T-cell (primary cell): ENCODE data around the gene NRP1. TPM values are rescaled to one million over a fixed set of nuclear protein-coding genes. Genes with fewer than 3 reads are reported as not detected.

Experiments
- ATAC-seq, 4 experiments: fragments of 200-7000 bp in 3 of 4; fragments of 150-1000 bp in 1 of 4; cut with Tn5 transposase; replicated peaks in 1 of 4; 1 replicate in 3 of 4; 2 replicates in 1 of 4; pipeline ENCODE4 v1.10.0; 2021; ENCODE audit warnings: moderate library complexity in 3 of 4, mild to moderate bottlenecking in 2 of 4, moderate number of reproducible peaks in 1 of 4
- CTCF ChIA-PET, 2 donors: fragments of 300-600 bp; sonication (Branson Sonifier 250); formaldehyde crosslinking; loops; one replicate each; lab custom pipeline; 2022; ENCODE audit warnings: antibody characterized with exemption in 2 of 2; lab: Charles Lee
- POLR2A ChIA-PET, 2 donors: fragments of 300-600 bp; sonication (Branson Sonifier 250); formaldehyde crosslinking; loops; one replicate each; lab custom pipeline; 2022; ENCODE audit warnings: antibody characterized with exemption in 2 of 2; lab: Charles Lee
- DNase-seq, 35 experiments: peaks; one replicate each; pipeline versions ENCODE4 v3.0.0 to v3.0.0-alpha.2; 2013 to 2023
- H3K27ac ChIP-seq: one replicate; pipeline ENCODE4 v1.5.1; 2013; ENCODE audit warnings: low read length
- H3K27me3 ChIP-seq, 2 experiments: replicated peaks in 1 of 2; 1 replicate in 1 of 2; 2 replicates in 1 of 2; pipeline versions ENCODE4 v1.6.1 to v1.7.0; 2013; ENCODE audit warnings: low read length in 1 of 2, mixed read lengths in 1 of 2; ENCODE audit not compliant: control insufficient read depth in 2 of 2, insufficient read depth in 2 of 2; ENCODE audit errors: extremely low read depth in 1 of 2
- H3K36me3 ChIP-seq, 2 donors: 1 replicate in 1 of 2; 2 replicates in 1 of 2; pipeline versions ENCODE4 v1.6.1 to v1.7.0; 2013; ENCODE audit warnings: low read length in 1 of 2; ENCODE audit not compliant: control insufficient read depth in 2 of 2, insufficient read depth in 1 of 2; ENCODE audit errors: extremely low read depth in 1 of 2
- H3K4me1 ChIP-seq, 2 experiments: 1 replicate in 1 of 2; 2 replicates in 1 of 2; pipeline versions ENCODE4 v1.6.1 to v1.7.0; 2013; ENCODE audit warnings: low read length in 2 of 2, mixed read lengths in 1 of 2; ENCODE audit not compliant: insufficient read depth in 2 of 2, control insufficient read depth in 1 of 2; ENCODE audit errors: extremely low read depth in 1 of 2
- H3K4me3 ChIP-seq, 2 donors: 1 replicate in 1 of 2; 2 replicates in 1 of 2; pipeline versions ENCODE4 v1.5.1 to v1.7.0; 2013; ENCODE audit warnings: mild to moderate bottlenecking in 2 of 2, low read length in 1 of 2, moderate library complexity in 1 of 2; ENCODE audit not compliant: control insufficient read depth in 1 of 2; ENCODE audit errors: extremely low read depth in 1 of 2
- H3K9me3 ChIP-seq: 2 replicates; pipeline ENCODE4 v1.7.0; 2013
- H3K27ac Mint-ChIP-seq, 2 donors: one replicate each; pipeline ENCODE4 v1.8.0; 2020 to 2021; ENCODE audit warnings: mild to moderate bottlenecking in 2 of 2, mixed read lengths in 2 of 2
- H3K27me3 Mint-ChIP-seq, 2 donors: one replicate each; pipeline ENCODE4 v1.8.0; 2021 to 2022; ENCODE audit warnings: mixed read lengths in 2 of 2
- H3K36me3 Mint-ChIP-seq: one replicate; pipeline ENCODE4 v1.8.0; 2021; ENCODE audit warnings: mixed read lengths
- H3K4me1 Mint-ChIP-seq, 3 donors: one replicate each; pipeline ENCODE4 v1.8.0; 2020 to 2022; ENCODE audit warnings: mixed read lengths in 3 of 3, mild to moderate bottlenecking in 1 of 3
- H3K4me3 Mint-ChIP-seq, 3 donors: one replicate each; pipeline ENCODE4 v1.8.0; 2020 to 2022; ENCODE audit warnings: mild to moderate bottlenecking in 3 of 3, mixed read lengths in 3 of 3, moderate library complexity in 3 of 3
- H3K9me3 Mint-ChIP-seq, 3 donors: one replicate each; pipeline ENCODE4 v1.8.0; 2020 to 2022; ENCODE audit warnings: mixed read lengths in 3 of 3
- WGBS: methylation state at CpG from one replicate; pipeline ENCODE4 v1.1.5; 2013; ENCODE audit warnings: missing lambda C conversion rate; ENCODE audit not compliant: insufficient coverage; 5-methylcytosine and 5-hydroxymethylcytosine counted together
- total RNA-seq, 35 experiments: library from RNA in 6 of 35; stranded (reverse) in 6 of 35; fragments of 120-200 nt in 1 of 35; gene quantifications; one replicate each; pipeline versions ENCODE4 v1.2.1 to v1.2.4 and lab custom pipeline; 2013 to 2026

The NRP1 gene
- total RNA-seq, 5 donors from 2014 or later (not counting 1 experiment from before 2014, with no cell fraction given) = 0.62 to 1.9 (median 1.1) TPM; not detected in 2

DNA sequence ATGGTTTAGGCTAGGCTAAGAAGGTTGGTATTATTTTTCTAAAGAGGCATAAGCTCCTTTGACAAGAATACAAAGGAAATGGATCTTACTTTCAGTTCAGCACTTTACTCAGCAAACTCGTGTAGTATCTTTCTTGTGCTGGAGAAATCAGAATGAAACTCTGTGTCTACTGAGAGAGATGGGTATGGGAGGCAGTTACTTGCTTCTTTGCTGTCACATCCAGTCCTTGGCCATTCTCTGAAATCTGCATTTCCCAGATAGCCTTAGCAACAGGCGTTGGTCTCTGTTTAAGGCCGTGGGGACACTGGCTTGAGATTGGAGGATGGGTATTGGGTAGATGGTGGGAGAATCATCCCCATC, 180.5 kb downstream of the NRP1 start:
- DNase-seq (peak in 1 of 35 experiments; percentile 40), ATAC-seq (peak; percentile 30 to 60 (median 48))
- no CpG with 5 or more reads among the region's 3 CpGs for whole genome bisulfite sequencing
- Mint-ChIP-seq H3K27me3 (no peaks in the 10 kb centered on the region), H3K4me1 (peaks cover 55 to 67% (median 57%) of the 10 kb centered on the region in 3 donors), H3K27ac (peak overlapping the region; percentile 89 to 91), H3K9me3 (no peaks in the 10 kb centered on the region), H3K4me3 (peak overlapping the region in 2 of 3 donors; percentile 34 to 37), H3K36me3 (peaks cover 4% of the 10 kb centered on the region)
- no peaks in the 10 kb centered on the region for H3K36me3 ChIP-seq
- peak overlapping the region; percentile 63 for H3K27ac ChIP-seq
- H3K4me3 ChIP-seq = no peak overlapping the region
- CTCF ChIA-PET = interaction anchor here (0.6 to 2.2 kb wide), 19 partner anchors 11 to 358 kb away, joined by 3 to 9 read pairs (median 4); no protein-coding TSS in a partner anchor
- POLR2A ChIA-PET = interaction anchor here (0.5 to 1.5 kb wide), 9 partner anchors 15 to 776 kb away, joined by 3 to 14 read pairs (median 4); no protein-coding TSS in a partner anchor
- H3K27me3 ChIP-seq = no peaks in the 10 kb centered on the region
- no peaks in the 10 kb centered on the region for H3K9me3 ChIP-seq
- peaks cover 27 to 46% of the 10 kb centered on the region in 2 experiments for H3K4me1 ChIP-seq

DNA sequence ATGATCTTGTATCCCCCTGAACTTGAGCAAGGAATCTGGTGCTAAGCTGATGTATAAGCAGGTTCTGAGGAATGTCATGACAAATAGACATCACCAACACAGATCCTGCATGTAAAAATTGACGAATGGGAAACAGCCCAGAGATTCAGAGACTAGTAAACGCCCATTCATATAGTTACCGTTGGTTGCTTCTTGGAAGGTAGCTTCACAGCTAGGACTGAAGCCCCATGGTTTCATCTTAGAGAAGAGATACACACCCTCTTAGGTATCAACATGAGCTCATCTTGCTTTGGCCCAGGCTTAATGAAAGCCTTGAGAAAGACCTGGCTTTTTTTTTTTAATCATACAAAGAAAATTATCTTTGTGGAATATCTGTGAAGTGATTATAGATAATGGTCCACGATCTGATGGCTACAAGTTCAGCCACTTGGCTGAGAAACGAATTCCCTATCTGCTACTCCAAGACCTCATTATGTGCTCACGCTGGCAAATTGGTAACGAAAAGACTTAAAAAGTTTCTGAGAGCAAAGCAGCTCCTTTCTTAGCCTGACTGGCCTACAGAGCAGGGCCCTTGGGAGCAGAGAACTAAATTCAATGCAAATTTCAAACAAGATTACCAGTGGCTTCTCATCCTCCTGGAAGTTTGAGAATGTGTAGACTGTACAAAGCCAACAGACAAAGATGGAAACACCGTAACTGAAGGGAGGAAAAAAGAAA, 181.1 kb downstream of the NRP1 start:
- ChIA-PET POLR2A (interaction anchor here (0.5 to 1.5 kb wide), 12 partner anchors 10 to 776 kb away, joined by 3 to 14 read pairs (median 4); no protein-coding TSS in a partner anchor), CTCF (interaction anchor here (0.6 to 2.2 kb wide), 24 partner anchors 10 to 876 kb away, joined by 3 to 9 read pairs (median 4); no protein-coding TSS in a partner anchor)
- Mint-ChIP-seq H3K4me3 (peak overlapping the region in 2 of 3 donors; percentile 34 to 37), H3K9me3 (no peaks in the 10 kb centered on the region), H3K27me3 (no peaks in the 10 kb centered on the region), H3K4me1 (peaks cover 55 to 70% (median 57%) of the 10 kb centered on the region in 3 donors), H3K27ac (peak overlapping the region; percentile 89 to 91), H3K36me3 (peaks cover 4% of the 10 kb centered on the region)
- H3K4me1 ChIP-seq = peaks cover 27 to 46% of the 10 kb centered on the region in 2 experiments
- H3K4me3 ChIP-seq = no peak overlapping the region
- H3K27me3 ChIP-seq = no peaks in the 10 kb centered on the region
- 92% methylated on average over 2 of the region's 8 CpGs for WGBS
- ATAC-seq = peak in 2 of 4 experiments; percentile 24 to 38
- no peaks in the 10 kb centered on the region for H3K9me3 ChIP-seq
- H3K27ac ChIP-seq = peak overlapping the region; percentile 63
- no peak for DNase-seq
- no peaks in the 10 kb centered on the region for H3K36me3 ChIP-seq

DNA sequence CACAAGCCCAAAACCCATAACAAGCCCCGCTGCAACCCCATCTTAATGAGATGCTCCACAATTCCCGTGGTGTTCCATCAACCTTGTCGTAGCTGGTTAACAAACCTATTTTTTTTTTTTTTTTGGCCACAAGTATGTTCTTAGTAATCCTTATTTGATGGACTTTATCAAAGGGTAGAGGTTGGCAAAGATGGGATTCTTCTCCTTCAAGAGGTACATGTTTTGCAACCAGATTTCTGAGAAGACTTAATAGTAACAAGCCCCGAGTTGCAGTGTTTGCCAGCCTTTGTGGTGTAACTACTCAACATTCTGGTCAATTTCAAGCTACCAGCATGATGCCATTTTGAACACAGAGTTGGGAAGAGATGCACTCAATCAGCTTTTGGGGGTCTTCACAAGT, 181.7 kb downstream of the NRP1 start:
- no peak for DNase-seq
- Mint-ChIP-seq H3K4me1 (peaks cover 55 to 70% (median 57%) of the 10 kb centered on the region in 3 donors), H3K27ac (peak overlapping the region; percentile 89 to 91), H3K27me3 (no peaks in the 10 kb centered on the region), H3K4me3 (peak overlapping the region in 1 of 3 donors; percentile 28), H3K9me3 (peaks cover 0 to 3% (median 3%) of the 10 kb centered on the region in 3 donors), H3K36me3 (peaks cover 4% of the 10 kb centered on the region)
- peaks cover 27 to 46% of the 10 kb centered on the region in 2 experiments for H3K4me1 ChIP-seq
- no peak overlapping the region for H3K4me3 ChIP-seq
- H3K27ac ChIP-seq = peak overlapping the region; percentile 63
- ChIA-PET POLR2A (interaction anchor here (0.6 to 1.5 kb wide), 6 partner anchors 10 to 172 kb away, joined by 3 to 7 read pairs (median 6); no protein-coding TSS in a partner anchor), CTCF (interaction anchor here (0.6 to 2.2 kb wide), 16 partner anchors 9 to 876 kb away, joined by 3 to 9 read pairs (median 4); no protein-coding TSS in a partner anchor)
- H3K9me3 ChIP-seq = no peaks in the 10 kb centered on the region
- no peaks in the 10 kb centered on the region for H3K27me3 ChIP-seq
- no peak for ATAC-seq
- WGBS = no CpG with 5 or more reads among the region's 4 CpGs
- H3K36me3 ChIP-seq = no peaks in the 10 kb centered on the region

DNA sequence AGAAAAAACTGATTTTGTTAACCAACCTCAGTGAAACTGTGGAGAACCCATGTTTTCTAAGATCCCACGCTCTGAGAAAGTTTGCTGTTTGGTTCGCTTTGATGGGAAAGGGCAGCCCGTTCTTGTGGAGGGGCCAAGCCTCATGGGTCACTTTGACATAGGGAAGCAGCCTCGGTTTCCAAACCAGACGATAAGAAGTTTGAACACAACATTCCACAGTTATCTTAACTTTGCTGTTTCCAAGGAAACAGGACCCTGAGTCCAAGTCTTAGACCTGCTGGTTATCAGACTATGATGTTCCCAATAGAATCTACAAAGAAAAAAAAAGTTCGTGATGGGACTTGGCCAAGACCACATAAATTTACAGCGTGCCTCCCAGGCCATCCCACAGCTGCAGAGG, 182.3 kb downstream of the NRP1 start:
- H3K9me3 ChIP-seq = no peaks in the 10 kb centered on the region
- Mint-ChIP-seq H3K9me3 (peaks cover 0 to 3% (median 3%) of the 10 kb centered on the region in 3 donors), H3K27me3 (no peaks in the 10 kb centered on the region), H3K27ac (peak overlapping the region; percentile 50 to 91), H3K4me1 (peaks cover 55 to 71% (median 57%) of the 10 kb centered on the region in 3 donors), H3K36me3 (peaks cover 4% of the 10 kb centered on the region), H3K4me3 (peak overlapping the region in 1 of 3 donors; percentile 28)
- ChIA-PET POLR2A (no interaction called here), CTCF (interaction anchor here (0.7 to 1.6 kb wide), 2 partner anchors 11 to 35 kb away, joined by 3 to 4 read pairs; no protein-coding TSS in a partner anchor)
- H3K27ac ChIP-seq = no peak overlapping the region
- ATAC-seq (no peak), DNase-seq (no peak)
- H3K4me1 ChIP-seq = peaks cover 27 to 46% of the 10 kb centered on the region in 2 experiments
- WGBS = 95% methylated on average over 7 of the region's 7 CpGs
- H3K36me3 ChIP-seq = no peaks in the 10 kb centered on the region
- H3K4me3 ChIP-seq = no peak overlapping the region
- H3K27me3 ChIP-seq = no peaks in the 10 kb centered on the region

DNA sequence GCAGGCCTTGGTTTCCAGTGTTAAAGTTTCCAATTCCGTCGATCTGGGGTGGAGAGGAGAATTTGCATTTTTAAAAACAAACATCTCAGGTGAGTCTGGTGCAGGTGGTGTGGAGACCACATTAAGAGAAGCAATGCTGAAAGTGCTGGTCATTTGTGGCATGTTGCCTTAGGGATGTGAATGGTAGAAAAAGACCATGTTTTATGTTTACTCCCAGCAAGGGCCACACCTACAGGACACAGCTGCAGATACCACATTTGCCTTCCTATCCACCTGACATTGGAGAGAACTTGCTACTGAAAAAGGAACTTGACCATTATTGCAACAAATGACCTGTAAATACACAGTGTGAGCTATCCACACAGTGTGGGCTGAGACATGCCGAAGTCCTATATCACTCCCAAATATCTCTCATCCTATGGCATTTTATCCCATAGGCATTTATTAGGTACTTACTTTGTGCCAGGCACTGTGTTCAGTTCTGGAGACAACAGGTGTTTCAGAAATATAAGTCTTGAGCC, 183.1 kb downstream of the NRP1 start:
- no peaks in the 10 kb centered on the region for H3K27me3 Mint-ChIP-seq
- no peak for ATAC-seq
- POLR2A ChIA-PET = interaction anchor here in 1 of 2 donors (0.7 kb wide), 1 partner anchor 12 kb away, joined by 3 read pairs; no protein-coding TSS in a partner anchor

More for the DNA sequence above, 183.1 kb downstream of the NRP1 start:
- H3K36me3 ChIP-seq = no peaks in the 10 kb centered on the region
- CTCF ChIA-PET = interaction anchor here in 1 of 2 donors (1.2 kb wide), 1 partner anchor 13 kb away, joined by 3 read pairs; no protein-coding TSS in a partner anchor
- 100% methylated on average over 2 of the region's 3 CpGs for WGBS
- Mint-ChIP-seq H3K4me3 (peak overlapping the region in 1 of 3 donors; percentile 18), H3K36me3 (peaks cover 4% of the 10 kb centered on the region), H3K4me1 (peaks cover 57 to 74% (median 59%) of the 10 kb centered on the region in 3 donors), H3K9me3 (peaks cover 0 to 3% (median 3%) of the 10 kb centered on the region in 3 donors), H3K27ac (peak overlapping the region; percentile 75 to 81)
- no peaks in the 10 kb centered on the region for H3K27me3 ChIP-seq
- peak overlapping the region; percentile 85 for H3K27ac ChIP-seq
- H3K4me3 ChIP-seq = no peak overlapping the region
- no peaks in the 10 kb centered on the region for H3K9me3 ChIP-seq
- DNase-seq = no peak
- peaks cover 27 to 47% of the 10 kb centered on the region in 2 experiments for H3K4me1 ChIP-seq
